Stimulated activated CD8-positive, alpha-beta memory T cell treated with anti-CD3 and anti-CD28 coated beads, Interleukin-15, amount 100 ng/mL, for 1 hour (primary cell): ENCODE measurements around the gene TTC33.

Experiments used
- DNase-seq: peaks from one replicate; pipeline ENCODE4 v3.0.0-alpha.2; 2020; ENCODE audit warnings: low read depth

Gene TTC33

DNA sequence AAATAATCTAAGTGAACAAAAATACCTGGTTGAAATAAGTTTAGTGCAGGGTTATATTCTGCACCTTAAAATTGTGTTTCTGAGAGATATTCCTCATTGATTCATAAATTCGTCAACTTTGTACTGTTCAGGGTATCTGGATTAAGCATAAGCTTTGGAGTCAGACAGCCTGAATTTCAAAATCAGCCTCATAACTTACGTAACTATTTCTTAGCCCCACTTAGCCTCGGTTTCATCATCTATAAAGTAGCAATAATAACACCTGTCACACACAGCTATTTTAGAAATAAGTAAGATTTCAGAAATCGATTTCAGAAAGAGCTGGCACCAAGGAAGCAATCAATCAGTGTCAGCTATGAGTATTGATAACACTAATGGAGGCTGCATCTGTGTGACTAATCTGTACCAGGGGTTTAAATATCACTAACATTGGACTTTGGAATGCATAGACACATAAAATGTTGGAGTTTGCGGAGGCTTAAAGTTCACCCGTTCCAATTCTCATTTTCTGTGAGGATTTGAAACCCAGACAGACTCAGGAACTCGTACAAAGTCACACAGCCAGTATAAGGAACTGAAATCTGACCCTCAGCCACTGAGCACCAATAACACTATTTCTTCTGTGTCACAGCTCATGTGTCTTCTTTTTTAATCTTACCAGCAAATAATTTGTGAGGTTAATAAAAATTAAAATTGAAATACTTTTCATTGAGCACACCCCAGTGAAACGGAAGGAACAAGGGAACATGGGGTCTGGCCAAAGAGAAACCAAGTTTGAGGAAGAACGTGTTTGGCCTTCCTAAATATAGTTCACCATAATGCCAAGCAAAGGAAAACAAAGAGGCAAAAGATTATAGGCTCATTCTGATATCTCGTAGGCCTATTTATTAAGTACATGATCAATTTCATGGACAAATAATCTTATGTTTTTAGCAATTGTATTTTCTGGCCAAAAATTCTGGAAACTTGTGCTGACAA lies 270.5 kb downstream of the TTC33 start:
- no peak for DNase-seq

DNA sequence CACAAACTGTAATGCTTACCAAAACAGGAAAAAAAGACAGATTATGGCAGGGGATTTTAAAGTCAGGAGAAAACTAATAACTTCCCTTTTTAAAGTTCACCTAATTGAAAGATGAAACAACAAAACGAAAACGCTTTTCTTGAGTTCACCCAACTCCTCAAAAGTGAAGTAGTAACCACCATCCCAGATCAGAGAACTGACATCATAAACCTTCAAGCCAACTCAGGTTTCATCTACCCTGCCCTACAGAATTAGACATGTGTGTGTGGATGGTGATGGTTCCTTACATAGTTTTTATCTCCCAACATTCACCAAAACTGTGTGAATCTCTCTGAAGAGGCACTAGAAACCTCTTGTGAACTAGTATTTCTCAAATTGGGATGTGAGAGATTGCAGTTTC lies 271.3 kb downstream of the TTC33 start:
- no peak for DNase-seq

DNA sequence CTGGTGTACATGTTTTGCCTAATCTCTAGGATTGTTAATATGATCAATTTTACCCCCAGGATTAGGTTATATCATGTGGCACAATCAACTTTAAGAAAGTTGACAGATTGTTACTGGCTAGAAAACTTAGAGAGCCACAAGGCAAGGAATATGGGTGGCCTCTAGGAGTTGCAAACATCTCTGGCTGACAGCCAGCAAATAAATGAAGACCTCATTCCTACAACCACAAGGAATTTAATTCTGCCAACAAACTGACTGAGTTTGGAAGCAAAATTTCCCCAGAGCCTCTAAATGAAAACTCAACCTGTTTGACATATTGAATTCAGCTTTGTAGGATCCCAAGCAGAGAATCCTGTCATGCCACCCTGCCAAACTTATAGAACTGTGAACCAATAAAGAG lies 272.4 kb downstream of the TTC33 start:
- DNase-seq = no peak

DNA sequence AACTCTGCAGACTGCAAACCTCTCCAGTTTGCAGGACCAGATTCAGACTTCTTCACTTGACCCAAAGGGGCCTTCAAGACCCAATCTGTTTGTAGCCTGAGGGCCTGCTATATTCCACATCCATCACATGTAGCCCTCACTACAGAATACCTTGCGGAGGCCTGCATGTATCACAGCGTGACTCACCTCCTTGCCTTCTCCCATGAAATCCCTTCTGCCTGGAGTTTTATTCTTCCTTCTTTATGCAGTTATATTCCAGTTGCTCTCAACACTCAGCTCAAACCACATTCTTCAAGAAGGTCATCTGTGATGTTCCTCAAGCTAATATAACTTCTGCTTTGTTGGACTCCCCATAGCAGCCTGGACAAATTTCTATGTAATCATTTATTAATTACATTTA lies 274.5 kb downstream of the TTC33 start:
- DNase-seq = no peak

DNA sequence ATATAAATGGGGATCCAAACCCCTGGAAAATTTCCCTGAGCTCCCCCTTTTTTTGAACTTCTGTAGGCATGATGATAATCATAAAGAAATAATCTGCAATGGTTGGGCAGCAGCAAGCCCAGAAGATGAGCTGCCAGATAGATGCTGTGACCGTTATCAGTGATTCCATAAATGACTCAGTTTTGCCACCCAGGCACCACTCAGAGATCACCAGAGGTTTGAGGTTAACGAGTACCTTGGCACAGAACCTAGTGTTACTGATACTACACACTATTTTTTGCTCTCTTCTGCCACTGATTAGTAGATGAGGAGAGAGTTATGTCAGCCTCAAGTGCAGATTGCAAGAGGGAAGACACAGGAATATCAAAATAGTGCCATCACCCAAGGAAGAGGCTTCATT lies 275.4 kb downstream of the TTC33 start:
- no peak for DNase-seq

DNA sequence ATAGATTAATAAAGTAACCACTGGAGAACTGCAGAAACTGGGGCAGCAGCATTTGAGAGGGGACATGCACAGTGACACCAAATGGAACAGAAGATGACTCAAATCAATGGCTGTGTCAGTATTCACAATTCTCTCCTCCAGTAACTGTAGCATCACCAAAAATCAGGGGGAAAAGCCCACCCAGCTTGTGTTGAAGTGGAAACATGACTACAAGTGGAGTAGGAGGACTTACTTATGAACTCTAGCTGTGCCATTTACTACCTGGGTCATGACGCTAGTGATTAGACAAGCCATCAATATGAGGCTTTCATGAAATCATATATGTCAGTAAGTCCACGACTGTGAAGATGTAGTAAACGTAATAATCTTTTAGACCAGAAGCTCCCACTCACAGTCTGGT lies 275.8 kb downstream of the TTC33 start:
- DNase-seq = no peak

DNA sequence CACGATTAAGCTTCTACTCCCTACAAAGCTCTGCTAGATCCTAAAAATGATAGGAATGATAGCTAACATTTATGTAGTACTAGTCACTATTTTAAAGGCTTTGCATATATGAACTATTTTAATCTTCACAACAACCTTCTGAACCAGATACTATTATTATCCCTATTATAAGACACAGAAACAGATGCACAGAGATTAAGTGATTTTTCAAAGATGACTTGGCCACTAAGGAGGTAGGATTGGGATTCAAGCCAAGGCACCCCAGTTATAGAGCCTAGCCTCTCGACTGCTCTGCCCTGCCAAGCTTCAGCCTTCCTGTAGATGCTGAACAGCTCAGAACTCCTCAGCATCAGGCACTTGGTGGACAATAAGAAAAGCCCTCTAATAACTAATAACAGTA lies 277.0 kb downstream of the TTC33 start:
- no peak for DNase-seq

DNA sequence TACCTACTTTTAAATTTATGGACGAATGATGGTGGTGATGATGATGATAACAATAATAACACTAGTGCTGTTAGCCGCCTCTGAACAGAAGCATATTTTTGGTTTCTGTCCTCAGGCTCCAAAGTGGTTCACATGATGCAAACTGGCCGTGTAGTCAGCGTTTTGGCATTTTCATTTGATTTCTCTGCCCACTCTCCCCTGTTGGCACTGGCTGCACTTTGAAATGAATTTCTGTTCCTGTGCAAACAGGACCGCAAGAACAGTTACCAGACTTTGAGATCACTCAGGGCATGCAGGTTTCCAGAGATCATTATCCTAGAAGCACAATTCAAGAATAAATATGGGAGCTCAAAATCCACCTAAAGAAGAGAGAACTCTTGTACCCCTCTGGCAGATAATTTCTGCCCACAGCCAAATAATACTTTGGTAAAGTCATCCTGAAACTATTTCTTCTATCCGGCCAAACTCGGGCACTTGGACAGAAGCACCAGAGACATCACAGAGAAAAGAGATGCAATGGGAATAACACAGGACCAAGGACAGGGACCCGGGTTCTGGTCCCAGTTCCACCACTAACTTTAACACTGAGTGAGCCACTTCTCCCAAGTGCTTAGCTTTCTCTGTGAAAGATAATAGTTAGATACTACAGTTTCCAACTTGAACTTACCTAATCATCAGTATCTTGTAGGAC lies 277.8 kb downstream of the TTC33 start:
- DNase-seq = no peak

DNA sequence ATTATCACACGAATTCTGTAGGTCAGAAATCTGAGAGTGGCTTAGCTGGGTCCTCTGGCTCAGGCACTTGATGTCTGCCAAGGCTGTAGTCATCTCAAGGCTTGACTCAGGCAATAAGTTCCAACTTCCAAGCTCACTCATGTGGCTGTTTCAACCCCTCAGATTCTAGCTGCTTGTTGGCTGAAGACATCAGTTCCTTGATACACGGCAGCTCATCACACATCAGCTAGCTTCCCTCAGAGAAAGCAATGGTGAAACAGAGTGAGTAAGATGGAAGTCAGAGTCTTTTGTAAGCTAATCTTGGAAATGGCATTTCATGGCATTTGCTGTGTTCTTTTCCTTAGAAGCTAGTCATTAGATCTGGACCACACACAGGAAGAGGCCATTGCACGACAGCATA lies 280.2 kb downstream of the TTC33 start:
- no peak for DNase-seq

DNA sequence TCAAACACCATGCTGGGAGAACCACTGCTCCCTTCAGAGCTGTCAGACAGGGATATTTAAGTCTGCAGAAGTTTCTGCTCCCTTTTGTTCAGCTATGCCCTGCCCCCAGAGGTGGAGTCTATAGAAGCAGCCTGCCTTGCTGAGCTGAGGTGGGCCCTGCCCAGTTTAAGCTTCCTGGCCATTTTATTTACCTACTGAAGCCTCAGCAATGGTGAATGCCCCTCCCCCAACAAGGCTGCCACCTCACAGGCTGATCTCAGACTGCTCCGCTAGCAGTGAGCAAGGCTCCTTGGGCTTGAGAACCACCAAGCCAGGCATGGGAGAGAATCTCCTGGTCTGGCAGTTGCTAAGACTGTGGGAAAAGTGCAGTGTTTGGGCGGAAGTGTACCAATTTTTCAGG lies 281.5 kb downstream of the TTC33 start:
- DNase-seq = no peak

DNA sequence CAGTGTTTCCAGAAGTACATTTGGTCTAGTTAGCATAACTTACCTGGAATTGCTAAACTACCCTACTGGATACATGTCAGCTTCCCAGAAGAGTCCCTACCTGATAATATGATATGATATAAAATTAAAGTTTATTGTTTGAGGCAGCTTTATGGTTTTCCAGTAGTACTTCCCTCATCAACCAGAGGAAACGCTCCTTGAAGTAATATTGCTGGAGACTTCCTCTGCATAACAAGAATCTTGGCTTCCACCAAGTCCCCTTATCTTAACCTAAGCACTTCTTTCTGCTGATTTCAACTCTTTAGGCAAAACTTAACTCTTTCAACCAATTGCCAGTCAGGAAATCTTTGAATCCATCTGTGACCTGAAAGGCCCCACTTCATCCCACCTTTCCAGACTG lies 290.3 kb downstream of the TTC33 start:
- DNase-seq = no peak

DNA sequence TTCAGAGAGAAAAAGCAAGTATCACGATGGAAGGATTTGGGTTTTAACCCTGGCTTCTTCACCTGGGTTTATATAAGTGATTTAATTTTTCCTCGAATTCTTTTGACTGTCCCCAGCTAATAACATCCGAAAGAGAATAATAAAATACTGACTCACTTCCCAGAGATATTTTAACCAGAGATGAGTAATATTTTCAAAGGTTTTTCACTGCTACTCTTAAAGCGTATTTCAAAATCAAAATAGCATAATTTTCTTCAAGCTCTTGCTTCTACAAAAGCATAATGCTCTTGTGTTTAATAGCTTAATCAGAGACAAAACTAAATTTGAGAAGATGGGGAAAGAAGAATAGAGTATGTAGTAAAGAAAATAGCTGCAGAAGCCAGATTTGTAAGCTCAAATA lies 291.2 kb downstream of the TTC33 start:
- DNase-seq = no peak
